Dermis microvascular lymphatic vessel endothelial cell (primary cell): ENCODE data around the gene PTGER4. TPM values are rescaled to one million over a fixed set of nuclear protein-coding genes. Genes with fewer than 3 reads are reported as not detected.
"Not testable (repeated sequence)": the region's sequence is repeated elsewhere in the genome, so short reads cannot be mapped to it uniquely, and the experiment has no call there.

Experiments used
- DNase-seq, 2 donors: peaks; one replicate each; pipeline versions ENCODE4 v3.0.0 to v3.0.0-alpha.2; 2010; ENCODE audit warnings: low read depth in 2 of 2
- total RNA-seq: library from RNA; depleted of rRNA; stranded (reverse); fragments of >200 nt; gene quantifications from 2 replicates; pipeline ENCODE4 v1.2.1, GENCODE V29; 2014

The PTGER4 gene
- total RNA-seq = 5.7 and 5.9 TPM in 2 replicates

DNA sequence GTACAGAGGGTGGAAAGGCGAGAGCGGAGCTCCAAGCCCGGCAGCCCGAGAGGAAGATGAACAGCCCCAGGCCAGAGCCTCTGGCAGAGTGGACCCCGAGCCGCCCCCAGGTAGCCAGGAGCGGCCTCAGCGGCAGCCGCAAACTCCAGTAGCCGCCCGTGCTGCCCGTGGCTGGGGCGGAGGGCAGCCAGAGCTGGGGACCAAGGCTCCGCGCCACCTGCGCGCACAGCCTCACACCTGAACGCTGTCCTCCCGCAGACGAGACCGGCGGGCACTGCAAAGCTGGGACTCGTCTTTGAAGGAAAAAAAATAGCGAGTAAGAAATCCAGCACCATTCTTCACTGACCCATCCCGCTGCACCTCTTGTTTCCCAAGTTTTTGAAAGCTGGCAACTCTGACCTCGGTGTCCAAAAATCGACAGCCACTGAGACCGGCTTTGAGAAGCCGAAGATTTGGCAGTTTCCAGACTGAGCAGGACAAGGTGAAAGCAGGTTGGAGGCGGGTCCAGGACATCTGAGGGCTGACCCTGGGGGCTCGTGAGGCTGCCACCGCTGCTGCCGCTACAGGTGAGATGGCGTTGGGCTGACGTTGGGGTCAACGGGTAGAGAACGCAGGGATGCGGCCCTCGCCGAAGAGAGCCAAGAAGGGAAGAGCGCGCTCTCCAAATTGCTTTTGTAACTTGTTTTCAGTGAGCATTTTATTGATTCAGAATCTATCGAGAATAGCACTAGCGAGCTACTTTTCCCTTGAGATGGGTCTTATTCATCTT, at the start of gene PTGER4:
PTGER4 (plus strand) TSS at position 3 of the 769 bp plus-strand sequence. CDS start 1,079 bp downstream, outside the sequence.
- no peak for DNase-seq

DNA sequence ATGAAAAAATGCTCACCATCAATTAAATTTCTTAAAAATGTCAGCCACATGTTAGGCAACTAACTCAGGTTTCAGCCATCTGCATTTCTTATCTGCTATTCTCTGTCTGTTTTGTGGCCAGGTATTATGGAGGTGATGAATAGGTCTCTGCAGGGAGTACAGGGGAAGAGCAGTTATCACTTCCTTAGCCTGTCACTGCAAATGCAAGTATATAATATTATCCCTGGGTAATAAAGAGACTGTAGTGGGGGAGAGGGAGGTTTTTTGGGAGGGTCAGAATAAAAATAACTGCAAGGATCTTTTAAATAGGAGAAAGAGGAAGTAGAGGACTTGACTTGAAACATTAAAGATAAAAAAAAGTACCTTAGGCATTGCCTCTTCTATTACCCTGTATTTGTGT, 49.6 kb upstream of the PTGER4 start:
- DNase-seq = no peak

DNA sequence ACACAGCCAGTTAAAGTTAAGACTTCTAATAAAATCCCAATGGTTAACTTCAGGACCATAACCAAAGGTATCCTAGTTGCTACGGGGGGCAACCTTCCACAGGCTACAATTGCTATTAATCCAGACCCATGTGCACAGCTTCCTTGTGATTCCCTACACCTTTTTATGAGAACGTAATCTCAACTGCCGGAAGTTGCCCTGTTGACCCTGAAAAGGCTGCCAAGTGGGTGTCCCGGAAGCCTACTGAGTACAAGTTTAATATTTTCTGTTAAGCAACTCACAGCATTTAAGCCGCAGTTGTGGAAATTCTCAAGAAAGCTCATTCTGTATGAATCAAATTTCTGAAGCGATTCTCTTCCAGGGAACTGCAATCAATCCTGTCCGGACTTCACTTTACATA, 48.5 kb upstream of the PTGER4 start:
- DNase-seq = peak in 1 of 2 donors; percentile 25

DNA sequence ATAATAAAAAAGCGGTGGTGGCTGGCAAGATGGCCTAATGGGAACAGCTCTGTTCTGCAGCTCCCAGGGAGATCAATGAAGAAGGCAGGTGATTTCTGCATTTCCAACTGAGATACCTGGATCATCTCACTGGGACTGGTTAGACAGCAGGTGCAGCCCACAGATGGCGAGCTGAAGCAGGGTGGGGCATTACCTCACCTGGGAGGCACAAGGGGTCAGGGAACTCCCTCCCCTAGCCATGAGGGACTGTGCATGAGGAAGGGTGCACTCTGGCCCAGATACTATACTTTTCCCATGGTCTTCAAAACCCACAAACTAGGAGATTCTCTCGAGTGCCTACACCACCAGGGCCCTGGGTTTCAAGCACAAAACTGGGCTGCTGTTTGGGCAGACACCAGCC, 45.6 kb upstream of the PTGER4 start:
- no peak for DNase-seq

DNA sequence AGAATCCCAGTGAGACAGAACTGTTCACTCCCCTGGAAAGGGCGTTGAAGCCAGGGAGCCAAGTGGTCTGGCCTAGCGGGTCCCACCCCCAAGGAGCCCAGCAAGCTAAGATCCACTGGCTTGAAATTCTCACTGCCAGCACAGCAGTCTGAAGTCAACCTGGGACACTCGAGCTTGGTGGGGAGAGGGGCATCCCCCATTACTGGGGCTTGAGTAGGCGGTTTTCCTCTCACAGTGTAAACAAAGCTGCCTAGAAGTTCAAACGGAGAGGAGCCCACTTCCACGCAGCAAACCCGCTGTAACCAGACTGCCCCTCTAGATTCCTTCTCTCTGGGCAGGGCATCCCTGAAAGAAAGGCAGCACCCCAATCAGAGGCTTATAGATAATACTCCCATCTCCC, 45.1 kb upstream of the PTGER4 start:
- no peak for DNase-seq

DNA sequence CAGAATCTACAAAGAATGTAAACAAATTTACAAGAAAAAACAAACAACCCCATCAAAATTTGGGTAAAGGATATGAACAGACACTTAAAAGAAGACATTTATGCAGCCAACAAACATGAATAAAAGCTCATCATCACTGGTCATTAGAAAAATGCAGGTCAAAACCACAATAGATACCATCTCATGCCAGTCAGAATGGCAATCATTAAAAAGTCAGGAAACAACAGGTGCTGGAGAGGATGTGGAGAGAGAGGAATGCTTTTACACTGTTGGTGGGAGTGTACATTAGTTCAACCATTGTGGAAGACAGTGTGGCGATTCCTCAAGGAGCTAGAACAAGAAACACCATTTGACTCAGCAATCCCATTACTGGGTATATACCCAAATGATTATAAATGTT, 40.2 kb upstream of the PTGER4 start:
- not testable (repeated sequence) for DNase-seq

DNA sequence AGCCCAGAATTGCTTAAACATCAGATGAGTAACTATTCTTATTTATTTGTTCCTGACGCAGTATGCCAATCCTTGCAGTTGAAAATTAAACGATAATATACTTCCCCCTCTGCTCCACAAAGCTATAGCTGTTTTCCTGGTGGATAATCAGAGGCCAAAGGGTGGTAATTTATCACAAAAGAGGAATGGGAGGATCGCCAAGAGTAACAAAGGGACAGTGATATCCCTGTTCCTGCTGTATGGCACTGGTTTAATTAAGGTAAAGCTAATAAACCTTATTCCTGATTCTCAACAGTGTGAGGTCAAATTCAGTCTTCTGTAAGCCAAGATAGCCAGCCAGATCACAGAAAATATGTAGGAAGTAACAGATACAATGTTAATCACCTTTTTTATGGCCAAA, 33.4 kb upstream of the PTGER4 start:
- DNase-seq = peak; percentile 15 to 51

DNA sequence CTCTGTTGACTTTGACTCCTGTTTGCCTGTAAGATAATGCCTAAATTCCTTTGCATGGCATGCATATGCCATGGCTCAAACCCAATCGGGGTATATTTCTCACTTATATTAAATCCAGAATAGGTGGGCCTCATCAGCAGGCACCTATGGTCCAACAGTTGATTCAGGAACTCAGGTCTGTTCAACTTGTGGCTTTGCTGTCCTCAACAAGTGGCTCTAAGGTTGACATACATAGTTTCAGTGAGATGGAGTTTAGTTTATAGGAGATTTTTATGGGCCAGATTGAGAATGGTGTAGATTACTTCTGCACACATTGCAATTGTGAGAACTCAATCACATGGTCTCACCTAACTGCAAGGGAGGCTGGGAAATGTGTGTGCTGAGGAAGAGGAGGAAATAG, 31.6 kb upstream of the PTGER4 start:
- DNase-seq = no peak

DNA sequence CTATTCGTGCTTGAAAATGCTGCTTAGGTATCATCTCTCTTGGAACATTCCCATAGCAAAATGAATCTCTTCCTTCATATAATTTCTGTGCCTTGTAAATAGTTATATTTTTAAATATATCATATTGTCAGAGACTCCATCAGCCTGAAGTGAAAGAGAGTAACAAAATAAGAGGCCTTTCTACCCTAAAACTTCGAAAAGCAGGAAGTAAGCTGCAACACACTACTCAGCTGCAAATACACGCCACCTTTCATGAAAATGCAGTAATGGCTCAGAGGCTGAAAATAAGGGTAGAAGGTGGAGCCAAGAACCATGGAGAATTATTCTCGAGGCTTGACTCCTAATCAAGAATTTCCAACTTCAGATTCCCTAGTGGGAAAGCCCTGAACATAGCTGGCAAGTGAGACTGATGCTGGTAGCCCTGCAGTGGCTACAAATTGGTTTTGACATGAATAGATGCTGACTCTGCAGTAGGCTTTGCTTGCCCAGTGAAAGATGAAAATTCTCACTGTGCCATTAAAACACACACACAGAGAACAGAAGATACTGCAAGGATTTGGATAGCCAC, 30.2 kb upstream of the PTGER4 start:
- no peak for DNase-seq

DNA sequence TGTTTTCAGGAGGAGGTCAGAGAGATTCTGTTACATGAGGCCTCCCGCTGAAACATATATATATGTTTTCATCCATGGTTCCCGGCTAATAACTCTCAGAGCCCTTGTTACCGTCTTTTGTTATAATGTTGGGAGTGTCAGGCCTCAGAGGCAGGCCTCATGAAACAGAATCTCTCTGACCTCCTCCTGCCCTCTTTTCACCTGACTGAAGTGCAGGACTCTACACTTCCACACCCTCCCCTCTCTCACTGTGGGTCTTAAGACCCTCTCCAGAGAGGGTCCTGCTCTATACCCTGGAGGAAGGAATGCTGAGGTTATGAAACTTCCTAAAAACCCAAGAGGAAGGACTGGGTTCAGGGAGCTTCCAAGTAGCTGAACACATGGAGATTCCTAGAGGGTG, 28.5 kb upstream of the PTGER4 start:
- DNase-seq = no peak

DNA sequence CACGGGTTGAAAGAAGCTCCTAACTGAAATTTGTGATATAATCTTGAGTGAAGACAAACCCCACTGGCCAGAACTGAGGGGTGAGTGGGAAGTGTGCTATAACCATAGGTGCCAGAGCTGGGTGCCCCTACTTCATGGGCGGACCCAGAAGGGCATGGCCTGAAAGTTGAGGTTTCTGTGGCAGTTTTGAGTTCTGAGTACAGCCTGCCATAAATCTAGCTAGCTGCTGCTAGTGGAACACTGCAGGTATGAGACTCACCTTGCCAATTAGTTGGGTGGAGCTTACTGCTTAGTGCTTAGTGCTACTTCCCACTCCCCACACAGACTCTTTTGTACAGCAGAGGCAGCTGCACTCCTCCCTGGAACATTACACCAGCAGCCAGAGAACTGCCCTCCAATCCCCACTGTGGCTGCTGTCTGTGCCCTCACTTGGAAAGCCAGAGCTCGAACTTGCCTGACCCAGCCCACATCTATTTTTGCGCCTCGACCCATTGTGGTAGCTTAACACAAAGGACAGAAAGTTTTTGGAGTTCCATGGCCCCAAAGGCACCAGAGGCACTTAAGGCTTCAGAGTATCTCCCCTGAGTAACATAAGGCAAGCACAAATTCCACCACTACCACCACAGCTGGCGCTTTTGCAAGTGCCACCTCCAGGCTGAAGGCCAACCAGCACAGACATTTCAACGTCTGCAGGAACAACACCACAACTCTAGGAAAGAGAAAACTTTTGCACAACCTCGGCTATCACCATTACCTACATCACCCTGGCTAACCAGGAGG, 27.1 kb upstream of the PTGER4 start:
- DNase-seq = no peak

DNA sequence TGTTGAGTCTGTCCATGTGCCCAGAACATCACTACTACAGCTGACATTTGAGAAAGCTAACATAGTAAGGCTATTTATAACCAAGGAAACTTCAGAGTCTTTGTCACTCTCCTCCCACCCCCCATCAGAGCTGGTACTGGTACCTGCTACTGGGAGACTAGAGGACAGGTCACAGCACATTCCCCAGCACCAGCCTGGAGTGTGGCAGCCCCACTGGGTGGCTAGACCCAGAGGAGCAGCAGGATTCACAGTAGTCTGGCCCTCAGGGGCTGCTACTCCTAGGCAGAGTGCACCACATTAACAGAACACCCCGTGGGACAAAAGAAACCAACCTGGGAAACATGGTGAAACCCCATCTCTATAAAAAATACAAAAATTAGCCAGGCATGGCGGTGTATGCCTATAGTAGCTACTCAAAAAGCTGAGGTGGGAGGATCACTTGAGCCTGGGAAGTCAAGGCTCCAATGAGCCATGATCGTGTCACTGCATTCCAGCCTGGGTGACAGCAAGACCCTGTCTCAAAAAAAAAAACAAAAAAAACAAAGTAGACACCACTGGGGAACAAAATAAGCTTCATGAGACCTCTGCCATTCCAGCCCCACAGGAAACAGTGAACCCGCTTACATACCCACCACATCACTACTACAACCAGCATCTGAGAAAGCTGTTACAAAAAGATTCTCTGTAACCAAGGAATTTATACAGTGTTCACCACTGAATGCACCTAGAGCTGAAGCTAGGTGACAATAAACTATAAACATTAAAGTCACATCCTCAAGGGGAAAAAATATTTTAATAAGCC, 26.3 kb upstream of the PTGER4 start:
- DNase-seq = no peak

DNA sequence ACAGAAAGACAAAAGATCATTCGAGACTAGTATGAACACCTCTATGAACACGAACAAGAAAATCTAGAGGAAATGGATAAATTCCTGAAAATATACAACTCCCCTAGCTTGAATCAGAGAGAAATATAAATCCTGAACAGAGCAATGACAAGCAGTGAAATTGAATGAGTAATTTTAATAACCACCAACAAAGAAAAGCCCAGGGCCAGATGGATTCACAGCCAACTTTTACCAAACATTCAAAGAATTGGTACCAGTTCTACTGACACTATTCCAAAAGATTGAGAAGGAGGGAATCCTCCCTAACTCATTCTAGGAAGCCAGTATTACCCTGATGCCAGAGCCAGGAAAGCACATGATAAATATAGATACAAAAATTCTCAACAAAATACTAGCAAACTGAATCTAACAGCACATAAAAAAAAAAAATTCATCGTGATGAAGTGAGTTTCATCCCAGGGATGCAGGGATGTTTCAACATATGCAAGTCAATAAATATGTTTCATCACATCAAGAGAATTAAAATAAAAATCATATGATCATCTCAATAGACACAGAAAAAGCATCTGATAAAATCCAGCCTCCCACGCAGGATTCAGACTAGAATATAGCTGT, 25.2 kb upstream of the PTGER4 start:
- no peak for DNase-seq

DNA sequence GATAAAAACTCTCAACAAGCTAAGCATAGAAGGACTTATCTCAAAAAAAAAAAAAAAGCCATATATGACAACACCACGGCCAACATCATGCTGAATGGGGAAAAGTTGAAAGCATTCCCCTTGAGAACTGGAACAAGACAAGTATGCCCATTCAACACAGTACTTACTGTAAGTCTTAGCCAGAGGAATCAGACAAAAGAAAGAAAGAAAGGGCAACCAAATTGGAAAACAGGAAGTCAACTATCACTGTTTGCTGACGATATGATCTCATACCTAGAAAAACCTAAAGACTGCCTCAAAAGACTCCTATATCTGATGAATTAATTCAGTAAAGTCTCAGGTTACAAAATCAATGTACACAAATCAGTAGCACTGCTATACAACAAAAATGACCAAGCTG, 24.6 kb upstream of the PTGER4 start:
- DNase-seq = no peak

DNA sequence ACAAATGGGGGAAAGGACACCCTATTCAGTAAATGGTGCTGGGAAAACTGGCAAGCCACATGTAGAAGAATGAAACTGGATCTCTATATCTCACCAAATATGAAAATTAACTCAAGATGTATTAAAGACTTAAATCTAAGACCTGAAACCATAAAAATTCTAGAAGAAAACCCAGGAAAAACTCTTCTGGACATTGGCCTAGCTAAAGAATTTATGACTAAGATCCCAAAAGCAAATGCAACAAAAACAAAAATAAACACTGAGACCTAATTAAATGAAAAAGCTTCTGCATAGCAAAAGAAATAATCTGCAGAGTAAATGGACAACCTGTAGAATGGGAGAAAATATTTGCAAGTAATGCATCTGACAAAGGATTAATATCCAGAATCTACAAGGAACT, 23.6 kb upstream of the PTGER4 start:
- not testable (repeated sequence) for DNase-seq

DNA sequence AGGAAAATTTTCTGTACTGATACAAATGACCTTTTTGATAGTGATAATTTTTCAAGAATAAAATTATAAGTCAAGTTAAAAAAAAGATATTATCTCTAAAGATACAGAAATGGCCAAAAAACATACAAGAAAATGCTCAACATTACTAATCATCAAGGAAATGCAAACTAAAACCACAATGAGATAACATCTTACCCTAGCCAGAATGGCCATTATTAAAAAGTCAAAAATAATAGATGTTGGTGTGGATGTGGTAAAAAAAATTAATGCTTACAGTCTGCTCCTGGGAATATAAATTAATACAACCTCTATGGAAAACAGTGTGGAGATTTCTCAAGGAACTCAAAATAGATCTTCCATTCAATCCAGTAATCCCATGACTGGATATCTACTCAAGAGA, 22.9 kb upstream of the PTGER4 start:
- no peak for DNase-seq

DNA sequence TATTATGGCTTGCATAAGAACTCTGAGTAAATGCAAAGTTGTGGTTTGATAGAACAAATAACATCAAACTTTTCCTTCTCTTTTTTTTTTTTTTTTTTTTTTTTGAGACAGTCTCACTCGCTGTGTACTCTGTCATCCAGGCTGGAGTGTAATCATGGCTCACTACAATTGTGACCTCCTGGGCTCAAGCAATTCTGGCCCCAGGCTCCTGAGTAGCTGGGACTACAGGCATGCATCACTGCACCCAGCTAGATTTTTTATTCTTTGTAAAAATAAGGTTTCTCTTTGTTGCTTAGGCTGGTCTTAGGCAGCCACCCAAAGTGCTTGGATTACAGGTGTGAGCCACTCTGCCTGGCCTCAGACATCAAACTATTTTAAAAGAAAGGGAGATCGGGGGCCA, 19.0 kb upstream of the PTGER4 start:
- no peak for DNase-seq

DNA sequence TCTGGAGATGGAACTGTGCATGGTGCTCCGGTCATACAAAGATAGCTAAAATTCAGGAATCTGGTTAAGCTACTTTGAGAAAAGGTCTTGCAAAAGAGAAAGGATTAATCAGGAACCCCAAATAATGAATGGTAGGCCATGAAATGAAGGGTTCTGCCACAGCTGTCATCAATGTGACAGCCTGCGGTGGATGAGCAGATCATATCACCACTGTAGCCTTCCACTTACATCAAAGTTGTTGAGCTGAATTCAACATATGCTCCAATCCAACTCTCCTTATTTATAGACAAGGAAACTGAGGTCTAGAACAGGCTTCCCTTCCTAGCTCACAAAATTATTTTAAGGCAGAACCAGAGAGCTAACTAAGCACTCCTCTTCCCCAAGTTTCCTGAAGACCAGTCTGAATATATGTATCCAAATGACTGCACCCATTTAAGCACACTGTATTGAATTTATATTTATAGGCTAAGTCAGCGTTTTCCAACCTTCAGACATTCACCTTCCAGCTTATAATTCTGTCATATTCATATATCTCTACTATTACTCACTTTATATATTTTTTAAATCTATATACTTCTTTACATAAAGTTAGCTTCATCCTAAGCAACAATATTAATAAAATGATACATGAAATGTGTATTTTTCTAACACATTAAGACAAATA, 13.9 kb upstream of the PTGER4 start:
- DNase-seq = no peak

DNA sequence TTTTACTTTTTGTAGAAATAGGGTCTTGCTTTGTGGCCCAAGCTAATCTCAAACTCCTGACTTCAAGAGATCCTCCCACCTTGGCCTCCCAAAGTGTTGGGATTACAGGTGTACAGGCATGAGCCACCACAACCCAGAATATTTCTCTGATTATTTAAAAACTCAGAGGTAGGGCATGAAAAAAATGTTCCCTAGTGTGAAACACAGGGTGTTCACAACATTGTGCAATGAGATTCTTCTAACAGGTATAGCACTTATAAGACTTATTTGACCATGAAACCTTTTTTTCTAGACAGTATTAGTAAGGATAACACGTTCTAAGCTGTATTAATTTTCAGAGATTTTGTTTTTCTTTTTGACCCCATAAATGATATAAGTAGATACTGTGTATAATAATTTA, 13.1 kb upstream of the PTGER4 start:
- DNase-seq = no peak

DNA sequence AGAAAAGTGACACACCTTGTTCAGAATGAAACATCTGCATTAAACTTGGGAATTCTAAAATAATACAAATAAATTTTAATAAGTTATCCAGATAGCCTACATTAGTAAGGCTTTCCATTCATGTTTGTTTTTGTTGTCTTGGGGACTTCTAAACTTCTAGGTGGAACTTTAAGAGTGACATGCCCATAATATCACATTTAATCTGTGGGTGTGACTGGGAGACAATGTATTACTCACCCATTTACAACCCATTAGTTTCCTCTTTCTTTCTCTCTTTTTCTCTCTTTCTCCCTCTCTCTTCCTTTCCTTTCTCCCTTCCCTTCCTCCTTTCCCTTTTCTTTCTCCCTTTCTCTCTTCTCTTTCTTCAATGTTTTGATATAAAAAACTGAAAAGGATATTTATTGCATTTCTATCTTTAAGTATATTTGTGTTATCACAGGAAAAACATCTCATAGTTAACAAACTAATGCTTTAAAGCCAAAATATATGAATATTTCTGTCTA, 12.5 kb upstream of the PTGER4 start:
- DNase-seq = no peak
